B cell (primary cell): ENCODE results near the gene MEIS2. TPM values are rescaled to one million over a fixed set of nuclear protein-coding genes. Genes with fewer than 3 reads are reported as not detected.

ENCODE experiments used
- ATAC-seq: fragments of 200-7000 bp; cut with Tn5 transposase; one replicate; pipeline ENCODE4 v1.10.0; 2021; ENCODE audit warnings: low read depth, mild to moderate bottlenecking, moderate number of reproducible peaks, moderate library complexity
- CTCF ChIA-PET: fragments of 350-600 bp; sonication (Branson Sonifier 250); formaldehyde crosslinking; loops from one replicate; lab custom pipeline; 2021; ENCODE audit warnings: antibody characterized with exemption, inconsistent platforms; lab: Charles Lee
- POLR2A ChIA-PET: fragments of 350-600 bp; sonication (Branson Sonifier 250); formaldehyde crosslinking; loops from one replicate; lab custom pipeline; 2021; ENCODE audit warnings: antibody characterized with exemption; lab: Charles Lee
- DNase-seq: peaks from one replicate; pipeline ENCODE4 v3.0.0; 2013
- H2AFZ ChIP-seq: 2 replicates; pipeline ENCODE4 v1.6.1; 2012; ENCODE audit warnings: mild to moderate bottlenecking, low read depth, low read length; ENCODE audit not compliant: insufficient read depth, poor library complexity, severe bottlenecking
- H3K27ac ChIP-seq, 2 donors: 1 replicate in 1 of 2; 2 replicates in 1 of 2; pipeline ENCODE4 v1.5.1; 2012 to 2013; ENCODE audit warnings: low read length in 2 of 2, mild to moderate bottlenecking in 2 of 2, moderate library complexity in 1 of 2
- H3K27me3 ChIP-seq, 4 experiments: fragments of 200-600 bp in 1 of 4; sonication (generic) in 1 of 4; replicated peaks in 1 of 4; 1 replicate in 2 of 4; 2 replicates in 2 of 4; pipeline versions ENCODE4 v1.6.1 to v1.7.0; 2013 to 2016; ENCODE audit warnings: low read length in 3 of 4, mild to moderate bottlenecking in 2 of 4, mixed read lengths in 1 of 4, moderate library complexity in 1 of 4; ENCODE audit not compliant: insufficient read depth in 4 of 4, control insufficient read depth in 3 of 4; ENCODE audit errors: control extremely low read depth in 1 of 4
- H3K36me3 ChIP-seq, 2 experiments: replicated peaks in 1 of 2; 1 replicate in 1 of 2; 2 replicates in 1 of 2; pipeline versions ENCODE4 v1.6.1 to v1.7.1; 2013; ENCODE audit warnings: low read length in 1 of 2; ENCODE audit not compliant: insufficient read depth in 2 of 2, control insufficient read depth in 1 of 2; ENCODE audit errors: control extremely low read depth in 1 of 2, extremely low read depth in 1 of 2
- H3K4me1 ChIP-seq, 2 donors: fragments of 200-600 bp in 1 of 2; sonication (generic) in 1 of 2; 1 replicate in 1 of 2; 2 replicates in 1 of 2; pipeline versions ENCODE4 v1.5.1 to v1.6.1; 2013 to 2017; ENCODE audit warnings: low read length in 2 of 2; ENCODE audit not compliant: control insufficient read depth in 2 of 2, insufficient read depth in 2 of 2
- H3K4me2 ChIP-seq: replicated peaks from 2 replicates; pipeline ENCODE3; 2012; ENCODE audit warnings: mild to moderate bottlenecking, low read depth, low read length; ENCODE audit not compliant: poor library complexity, severe bottlenecking
- H3K4me3 ChIP-seq, 5 experiments: fragments of 200-600 bp in 1 of 5; sonication (generic) in 1 of 5; 1 replicate in 3 of 5; 2 replicates in 2 of 5; pipeline versions ENCODE4 v1.5.1 to v1.7.0; 2011 to 2016; ENCODE audit warnings: low read length in 4 of 5, mild to moderate bottlenecking in 4 of 5, low read depth in 2 of 5, control low read depth in 1 of 5, moderate library complexity in 1 of 5; ENCODE audit not compliant: insufficient read depth in 1 of 5; ENCODE audit errors: control extremely low read depth in 1 of 5, extremely low read depth in 1 of 5
- H3K79me2 ChIP-seq: fragments of 200-600 bp; sonication (generic); one replicate; pipeline ENCODE4 v1.6.0; 2016; ENCODE audit warnings: low read length; ENCODE audit not compliant: control insufficient read depth, insufficient read depth
- H3K9ac ChIP-seq: fragments of 200-600 bp; sonication (generic); 2 replicates; pipeline ENCODE4 v1.6.1; 2017; ENCODE audit warnings: mild to moderate bottlenecking, low read length, moderate library complexity
- H3K9me3 ChIP-seq, 3 donors: one replicate each; pipeline versions ENCODE4 v1.6.1 to v1.7.1; 2013; ENCODE audit warnings: low read length in 2 of 3; ENCODE audit not compliant: control insufficient read depth in 2 of 3, insufficient read depth in 1 of 3; ENCODE audit errors: control extremely low read depth in 1 of 3
- H4K20me1 ChIP-seq: 2 replicates; pipeline ENCODE4 v1.6.0; 2012; ENCODE audit warnings: mild to moderate bottlenecking, low read length; ENCODE audit not compliant: insufficient read depth, control insufficient read depth, poor library complexity, severe bottlenecking
- H3K27ac Mint-ChIP-seq: one replicate; pipeline ENCODE4 v1.8.0; 2021; ENCODE audit warnings: mixed read lengths
- H3K27me3 Mint-ChIP-seq: one replicate; pipeline ENCODE4 v1.8.0; 2021; ENCODE audit warnings: mixed read lengths
- H3K4me1 Mint-ChIP-seq: one replicate; pipeline ENCODE4 v1.8.0; 2021; ENCODE audit warnings: mixed read lengths
- H3K4me3 Mint-ChIP-seq: one replicate; pipeline ENCODE4 v1.8.0; 2021; ENCODE audit warnings: mixed read lengths
- H3K9me3 Mint-ChIP-seq: one replicate; pipeline ENCODE4 v1.8.0; 2022; ENCODE audit warnings: mixed read lengths; ENCODE audit not compliant: insufficient read depth
- EZH2 ChIP-seq: IDR thresholded peaks from 2 replicates; pipeline ENCODE4 v1.6.1; 2012; ENCODE audit warnings: borderline replicate concordance, low read depth, mild to moderate bottlenecking, moderate library complexity, low read length; ENCODE audit not compliant: insufficient read depth, poor library complexity, severe bottlenecking
- WGBS: methylation state at CpG from one replicate; pipeline ENCODE4 v1.1.5; 2013; ENCODE audit warnings: missing lambda C conversion rate; ENCODE audit not compliant: insufficient coverage; 5-methylcytosine and 5-hydroxymethylcytosine counted together
- intact Hi-C: fragments of 100-400 bp; cut with micrococcal nuclease; formaldehyde crosslinking; loops from one replicate; pipeline ENCODE4 v1.10.0; 2022
- polyA plus RNA-seq: library from polyadenylated mRNA; depleted of rRNA; stranded (reverse); fragments of >200 nt; gene quantifications from 2 replicates; pipeline ENCODE4 v1.2.3, GENCODE V29; 2012
- total RNA-seq, 2 donors: library from RNA; stranded (reverse); fragments of 120-200 nt in 1 of 2; gene quantifications; 1 replicate in 1 of 2; 2 replicates in 1 of 2; pipeline versions ENCODE4 v1.2.3 to v1.2.4, GENCODE V29; 2013 to 2022
- TF ChIP-seq, protein P1 (sequence below): fragments of 200-600 bp; IDR thresholded peaks from one replicate; pipeline ENCODE4 v1.8.0; 2022; ENCODE audit warnings: antibody characterized with exemption, mild to moderate bottlenecking

The MEIS2 gene
- total and polyA plus RNA-seq, 2 donors (not counting 1 experiment from before 2014, with no cell fraction given) = 0.22 TPM; not detected in 1

DNA sequence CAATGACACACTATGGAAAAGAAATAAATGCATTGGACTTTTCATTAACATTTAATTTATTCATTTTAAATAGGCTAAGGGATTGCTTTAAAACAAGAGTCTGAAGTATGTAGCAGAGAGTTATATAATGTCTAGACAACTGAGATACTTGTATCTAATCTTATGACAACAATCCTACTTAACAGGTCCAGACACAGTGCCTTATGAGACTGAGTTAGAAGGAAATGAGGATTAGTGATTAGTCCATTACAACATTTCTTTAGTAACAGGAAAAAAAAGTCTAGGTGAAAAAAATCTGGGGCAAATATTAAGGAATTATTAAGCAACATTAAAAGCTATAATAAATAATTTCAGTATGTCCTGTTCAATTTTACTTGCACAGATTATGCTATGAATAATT, 140.6 kb downstream of the MEIS2 start:
- Mint-ChIP-seq H3K27ac (no peak overlapping the region), H3K9me3 (no peaks in the 10 kb centered on the region), H3K4me3 (no peak overlapping the region), H3K4me1 (no peaks in the 10 kb centered on the region), H3K27me3 (no peaks in the 10 kb centered on the region)
- no peaks in the 10 kb centered on the region for H3K79me2 ChIP-seq
- H3K9me3 ChIP-seq = no peaks in the 10 kb centered on the region
- ATAC-seq (no peak), DNase-seq (no peak)
- no peaks in the 10 kb centered on the region for H3K27me3 ChIP-seq
- no peak overlapping the region for H3K27ac ChIP-seq
- H3K4me3 ChIP-seq = no peak overlapping the region
- no peak overlapping the region for H3K9ac ChIP-seq
- no peaks in the 10 kb centered on the region for H3K36me3 ChIP-seq
- H3K4me2 ChIP-seq = no peak overlapping the region
- no peak overlapping the region for H2AFZ ChIP-seq
- no peaks in the 10 kb centered on the region for H3K4me1 ChIP-seq
- intact Hi-C loops = no loop called here
- TF ChIP-seq, protein P1, sequence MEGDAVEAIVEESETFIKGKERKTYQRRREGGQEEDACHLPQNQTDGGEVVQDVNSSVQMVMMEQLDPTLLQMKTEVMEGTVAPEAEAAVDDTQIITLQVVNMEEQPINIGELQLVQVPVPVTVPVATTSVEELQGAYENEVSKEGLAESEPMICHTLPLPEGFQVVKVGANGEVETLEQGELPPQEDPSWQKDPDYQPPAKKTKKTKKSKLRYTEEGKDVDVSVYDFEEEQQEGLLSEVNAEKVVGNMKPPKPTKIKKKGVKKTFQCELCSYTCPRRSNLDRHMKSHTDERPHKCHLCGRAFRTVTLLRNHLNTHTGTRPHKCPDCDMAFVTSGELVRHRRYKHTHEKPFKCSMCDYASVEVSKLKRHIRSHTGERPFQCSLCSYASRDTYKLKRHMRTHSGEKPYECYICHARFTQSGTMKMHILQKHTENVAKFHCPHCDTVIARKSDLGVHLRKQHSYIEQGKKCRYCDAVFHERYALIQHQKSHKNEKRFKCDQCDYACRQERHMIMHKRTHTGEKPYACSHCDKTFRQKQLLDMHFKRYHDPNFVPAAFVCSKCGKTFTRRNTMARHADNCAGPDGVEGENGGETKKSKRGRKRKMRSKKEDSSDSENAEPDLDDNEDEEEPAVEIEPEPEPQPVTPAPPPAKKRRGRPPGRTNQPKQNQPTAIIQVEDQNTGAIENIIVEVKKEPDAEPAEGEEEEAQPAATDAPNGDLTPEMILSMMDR = no peak
- no peak for TF ChIP-seq EZH2
- no peaks in the 10 kb centered on the region for H4K20me1 ChIP-seq
- ChIA-PET POLR2A (no interaction called here), CTCF (no interaction called here)

DNA sequence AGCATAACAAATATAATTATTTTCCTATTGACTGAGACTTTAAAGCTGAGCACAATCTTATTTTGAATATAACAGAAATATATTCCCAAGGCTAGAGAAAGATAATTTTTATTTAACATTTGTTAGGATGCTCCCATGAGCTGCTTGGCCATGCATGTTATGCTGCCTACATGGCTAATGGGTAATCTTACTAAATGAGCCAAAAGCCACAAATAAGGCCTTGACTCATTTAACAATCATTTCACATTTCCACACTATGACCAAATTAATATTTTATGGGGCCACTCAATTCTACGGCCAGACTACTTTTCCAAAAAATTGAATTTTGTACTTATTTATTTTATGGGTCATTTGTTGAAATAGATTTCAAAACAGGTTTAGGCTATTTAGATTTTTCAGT, 141.7 kb downstream of the MEIS2 start:
- Histone ChIP-seq H3K79me2 (no peaks in the 10 kb centered on the region), H3K36me3 (no peaks in the 10 kb centered on the region), H4K20me1 (no peaks in the 10 kb centered on the region), H3K4me2 (no peak overlapping the region), H3K4me3 (no peak overlapping the region), H3K9ac (no peak overlapping the region), H2AFZ (no peak overlapping the region), H3K27ac (no peak overlapping the region), H3K27me3 (no peaks in the 10 kb centered on the region), H3K4me1 (no peaks in the 10 kb centered on the region), H3K9me3 (no peaks in the 10 kb centered on the region)
- intact Hi-C loops = no loop called here
- ATAC-seq (no peak), DNase-seq (no peak)
- Mint-ChIP-seq H3K9me3 (no peaks in the 10 kb centered on the region), H3K4me1 (no peaks in the 10 kb centered on the region), H3K27me3 (no peaks in the 10 kb centered on the region), H3K27ac (no peak overlapping the region), H3K4me3 (no peak overlapping the region)
- WGBS = no CpG with 5 or more reads among the region's 1 CpG
- CTCF ChIA-PET = no interaction called here
- TF ChIP-seq, protein P1 = no peak
- TF ChIP-seq EZH2 = no peak
- POLR2A ChIA-PET = no interaction called here
